Left ventricle myocardium superior (tissue), 1 donor: Measurements from ENCODE around the gene PRKAG2. TPM values are rescaled to one million over a fixed set of nuclear protein-coding genes. Genes with fewer than 3 reads are reported as not detected.

ENCODE experiments used
- ATAC-seq: fragments of 200-7000 bp; cut with Tn5 transposase; one replicate; pipeline ENCODE4 v1.9.1; 2020; ENCODE audit warnings: mild to moderate bottlenecking, moderate library complexity
- DNase-seq: peaks from one replicate; pipeline ENCODE4 v3.0.0-alpha.2; 2020
- intact Hi-C: fragments of 100-400 bp; cut with micrococcal nuclease; formaldehyde crosslinking; loops from one replicate; pipeline ENCODE4 v1.11.0; 2022
- total RNA-seq: library from RNA; stranded (reverse); fragmentation: NEBNext Ultra II Directional; extraction: Animal tissue kit (Norgen Biotek cat#: 25700); gene quantifications from one replicate; pipeline ENCODE4 v1.2.1, GENCODE V29; 2021
- donor health status: DM: no; HTN: yes; CAD: no; lungs with severe emphysema.

Gene PRKAG2
- total RNA-seq, 1 donor from 2014 or later: 113 TPM

DNA sequence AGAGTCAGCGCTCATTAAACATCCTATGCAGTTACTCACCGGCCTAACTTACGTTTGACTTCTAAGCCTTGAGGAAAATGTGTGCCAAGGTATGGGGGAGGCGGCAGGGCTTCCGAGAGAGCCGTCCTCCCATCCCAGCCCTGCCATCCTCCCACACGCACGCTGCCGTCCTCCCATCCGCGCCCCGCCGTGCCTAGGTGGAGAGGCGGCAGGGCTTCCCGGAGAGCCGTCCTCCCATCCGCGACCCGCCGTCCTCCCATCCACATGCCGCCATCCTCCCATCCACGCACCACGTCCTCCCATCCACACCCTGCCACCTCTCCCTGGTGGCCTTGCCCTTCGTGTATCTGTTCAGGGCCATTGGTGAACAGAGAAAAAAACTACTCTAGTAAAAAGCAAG lies 162.7 kb downstream of the PRKAG2 start:
- DNase-seq (no peak), ATAC-seq (no peak)
- intact Hi-C loops: no loop called here

DNA sequence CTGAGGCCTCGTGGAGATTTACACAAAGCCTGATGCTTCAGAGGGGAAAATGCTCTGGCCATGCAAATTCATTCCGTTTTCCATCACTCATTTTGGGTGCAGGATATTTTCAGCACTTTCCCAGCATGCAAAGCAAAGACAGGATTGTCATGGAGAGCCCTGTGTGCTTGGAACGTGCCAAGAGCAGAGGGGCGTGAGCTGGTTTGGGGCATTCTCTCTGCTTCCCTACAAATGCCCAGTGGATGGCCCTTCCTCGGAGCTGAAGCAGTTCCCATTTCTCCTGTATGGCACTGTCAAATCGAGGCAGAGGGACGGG lies 164.1 kb downstream of the PRKAG2 start:
- DNase-seq (no peak), ATAC-seq (no peak)
- intact Hi-C loops: no loop called here

- DNase-seq (peak; percentile 80), ATAC-seq (peak; percentile 73)
- intact Hi-C loops: no loop called here
These were observed 164.8 kb downstream of the PRKAG2 start for GRCh38 chr7:151711906-151712809.

GRCh38 chr7:151711435-151711872 lies 165.5 kb downstream of the PRKAG2 start:
- ATAC-seq (no peak), DNase-seq (no peak)
- intact Hi-C loops: no loop called here

DNA sequence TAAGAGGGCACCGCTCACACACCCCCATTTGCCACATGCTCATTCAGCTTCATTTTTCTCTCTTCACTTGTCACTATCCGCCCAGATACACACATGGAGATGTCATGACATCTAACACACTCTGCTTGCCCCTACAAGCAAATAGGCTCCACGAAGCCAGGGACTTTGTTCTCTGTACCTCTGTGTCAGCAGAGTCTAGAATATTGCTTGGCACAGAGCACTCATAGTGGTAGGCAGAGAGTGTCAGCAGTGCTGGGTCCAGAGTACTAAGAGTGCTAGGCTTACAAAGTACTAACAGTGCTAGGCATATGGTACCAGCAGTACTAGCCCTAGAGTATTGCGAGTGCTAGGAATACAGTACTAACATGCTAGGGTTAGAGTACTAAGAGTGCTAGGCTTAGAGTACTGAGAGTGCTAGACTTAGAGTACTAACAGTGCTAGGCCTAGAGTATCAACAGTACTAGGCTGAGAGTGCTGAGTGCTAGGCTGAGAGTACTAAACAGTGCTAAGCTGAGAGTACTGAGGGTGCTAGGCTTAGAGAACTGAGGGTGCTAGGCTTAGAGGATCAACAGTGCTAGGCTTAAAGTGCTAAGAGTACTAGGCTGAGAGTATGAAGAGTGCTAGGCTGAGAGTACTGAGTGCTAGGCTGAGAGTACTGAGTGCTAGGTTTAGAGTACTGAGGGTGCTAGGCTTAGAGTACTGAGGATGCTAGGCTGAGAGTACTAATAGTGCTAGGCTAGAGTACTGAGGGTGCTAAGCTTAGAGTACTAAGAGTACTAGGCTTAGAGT lies 166.1 kb downstream of the PRKAG2 start:
- ATAC-seq (no peak), DNase-seq (no peak)
- intact Hi-C loops: no loop called here

DNA sequence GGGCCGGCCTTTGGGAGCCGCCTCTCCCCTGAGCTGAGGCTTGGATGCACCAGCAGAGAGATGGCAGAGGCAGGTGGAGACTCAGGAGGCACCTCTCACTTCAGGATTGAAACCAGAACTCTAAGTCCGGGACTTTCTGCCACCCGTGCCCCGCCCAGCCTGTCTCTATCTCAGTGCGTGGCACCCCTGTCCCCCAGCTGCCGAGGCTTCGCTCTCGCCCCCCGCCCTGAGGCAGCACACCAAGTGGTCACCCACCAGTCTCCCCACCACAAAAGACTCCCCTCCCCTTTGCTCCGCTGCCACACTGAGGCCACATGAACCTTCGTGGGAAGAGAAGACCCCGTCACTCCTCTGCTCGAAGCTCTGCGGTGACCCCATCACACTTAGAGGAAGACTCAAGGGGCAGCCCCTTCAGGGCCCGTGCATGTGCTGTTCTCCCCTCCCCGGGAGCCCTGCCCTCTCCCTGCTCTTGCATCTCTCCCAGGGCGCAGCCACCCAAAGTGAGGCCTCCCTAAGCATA lies 166.7 kb downstream of the PRKAG2 start:
- intact Hi-C loops: no loop called here
- DNase-seq: no peak
- ATAC-seq: no peak

DNA sequence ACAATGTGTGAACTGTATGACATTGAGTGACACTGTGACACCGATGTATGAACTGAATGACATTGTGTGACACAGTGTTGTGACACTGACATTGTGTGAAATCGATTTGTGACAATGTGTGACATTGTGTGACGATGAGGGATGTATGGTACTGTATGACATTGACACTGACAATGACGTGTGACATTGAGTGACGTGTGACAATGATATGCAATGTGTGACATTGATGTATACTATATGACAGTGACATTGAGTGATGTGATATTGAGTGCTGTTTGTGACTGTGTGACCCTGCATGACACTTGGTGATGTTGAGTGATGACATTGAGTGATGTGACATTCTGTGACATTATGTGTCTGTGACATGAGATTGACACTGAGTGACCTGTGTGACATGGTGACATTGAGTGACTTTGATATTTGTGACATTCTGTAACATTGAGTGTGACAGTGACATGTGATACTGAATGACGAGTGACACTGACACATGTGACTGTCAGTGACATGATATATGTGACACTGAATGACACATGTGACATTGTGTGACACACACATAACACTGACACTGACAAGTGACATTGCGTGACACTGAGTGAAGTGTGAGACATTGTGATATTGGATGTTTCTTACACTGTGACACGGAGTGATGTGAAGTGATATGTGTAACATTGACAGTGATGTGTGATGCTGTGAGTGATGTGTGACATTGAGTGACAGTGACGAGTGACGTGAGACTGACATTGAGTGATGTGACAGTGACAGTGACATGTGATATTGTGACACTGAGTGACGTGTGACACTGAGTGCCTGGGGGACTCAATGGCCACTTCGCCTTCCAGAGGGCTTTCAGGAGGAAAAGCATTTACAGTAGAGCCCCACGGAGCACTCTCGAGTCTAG lies 167.5 kb downstream of the PRKAG2 start:
- DNase-seq: no peak
- no peak for ATAC-seq
- intact Hi-C loops: no loop called here

GRCh38 chr7:151708610-151709009 lies 168.3 kb downstream of the PRKAG2 start:
- no peak for DNase-seq
- ATAC-seq: peak; percentile 41
- intact Hi-C loops: no loop called here

- DNase-seq (no peak), ATAC-seq (no peak)
- intact Hi-C loops: no loop called here
These were observed 169.2 kb downstream of the PRKAG2 start for GRCh38 chr7:151707757-151708156.

- intact Hi-C loops: no loop called here
- DNase-seq (no peak), ATAC-seq (no peak)
These were observed 169.8 kb downstream of the PRKAG2 start for GRCh38 chr7:151707105-151707469.

DNA sequence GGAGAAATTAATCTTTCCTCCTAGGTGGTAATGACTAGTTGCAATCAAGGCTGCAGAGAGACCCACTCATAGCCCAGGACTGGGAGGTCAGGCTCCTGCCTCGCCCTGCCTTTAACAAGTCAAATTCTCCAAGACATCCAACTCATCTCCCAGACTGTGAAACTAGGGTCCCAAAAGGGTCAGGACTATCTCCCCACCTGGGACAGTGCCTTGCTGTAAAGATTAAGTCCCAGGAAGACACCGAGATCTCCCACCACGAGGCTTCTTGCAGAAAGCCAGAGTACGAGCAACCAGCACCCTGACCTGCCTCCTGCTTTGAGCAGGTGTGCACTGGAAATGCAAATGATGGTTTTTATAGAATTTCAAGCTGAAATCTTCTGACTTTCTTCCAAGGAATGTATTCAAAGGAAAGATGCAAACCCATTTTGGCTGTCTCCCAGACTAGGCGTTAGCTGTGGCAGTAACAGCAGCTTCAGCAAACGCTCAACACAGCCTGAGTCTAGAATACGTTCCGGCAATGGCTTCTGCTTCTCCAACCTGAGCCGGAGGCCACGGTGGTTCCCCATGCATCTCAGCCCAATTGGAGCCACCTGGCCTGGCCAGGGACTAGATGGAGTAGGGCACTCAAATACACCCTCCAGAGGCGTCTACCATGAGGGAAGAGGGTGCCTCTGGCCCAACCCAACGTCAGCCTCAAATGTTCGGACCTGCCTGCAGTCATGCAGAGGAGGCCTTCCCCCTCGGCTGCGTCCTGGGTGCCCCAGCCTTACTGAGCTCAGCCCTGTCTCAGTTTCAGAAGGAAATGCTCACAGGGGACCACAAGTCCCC lies 170.4 kb downstream of the PRKAG2 start:
- ATAC-seq (no peak), DNase-seq (no peak)
- intact Hi-C loops: no loop called here

GRCh38 chr7:151705636-151706276 lies 171.2 kb downstream of the PRKAG2 start:
- no peak for DNase-seq
- ATAC-seq: peak; percentile 60
- intact Hi-C loops: no loop called here

DNA sequence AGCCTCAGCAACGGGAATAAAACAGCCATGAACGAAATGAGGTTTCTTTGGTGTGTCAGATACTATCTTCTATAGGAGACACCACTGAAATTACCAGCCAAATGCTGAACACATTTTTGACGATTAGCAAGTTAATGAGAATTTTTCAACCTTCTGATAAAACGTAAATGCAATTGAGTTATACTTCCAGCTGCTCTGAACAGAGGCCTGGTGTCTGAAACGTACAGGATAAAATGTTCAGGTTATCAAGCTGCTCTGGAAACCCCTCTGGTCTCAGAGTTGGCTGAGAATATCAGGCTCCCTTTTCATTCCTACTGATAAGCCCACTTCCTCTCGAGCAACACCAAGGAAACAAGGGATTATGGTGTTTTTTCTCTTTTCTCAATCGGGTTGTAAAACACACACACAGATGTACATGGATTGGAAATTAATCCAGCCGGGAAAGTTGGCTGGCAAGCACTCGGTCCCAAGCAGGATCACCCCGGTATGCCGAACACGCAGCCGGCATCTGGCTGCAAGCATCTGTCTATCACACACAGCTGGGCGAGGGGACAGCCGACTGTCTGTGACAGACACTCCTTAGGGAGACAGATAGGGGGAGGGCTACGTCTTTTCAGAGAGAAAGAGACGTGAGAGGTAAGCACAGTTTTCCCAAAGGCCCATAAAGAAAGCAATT lies 171.8 kb downstream of the PRKAG2 start:
- no peak for DNase-seq
- ATAC-seq: peak; percentile 18

DNA sequence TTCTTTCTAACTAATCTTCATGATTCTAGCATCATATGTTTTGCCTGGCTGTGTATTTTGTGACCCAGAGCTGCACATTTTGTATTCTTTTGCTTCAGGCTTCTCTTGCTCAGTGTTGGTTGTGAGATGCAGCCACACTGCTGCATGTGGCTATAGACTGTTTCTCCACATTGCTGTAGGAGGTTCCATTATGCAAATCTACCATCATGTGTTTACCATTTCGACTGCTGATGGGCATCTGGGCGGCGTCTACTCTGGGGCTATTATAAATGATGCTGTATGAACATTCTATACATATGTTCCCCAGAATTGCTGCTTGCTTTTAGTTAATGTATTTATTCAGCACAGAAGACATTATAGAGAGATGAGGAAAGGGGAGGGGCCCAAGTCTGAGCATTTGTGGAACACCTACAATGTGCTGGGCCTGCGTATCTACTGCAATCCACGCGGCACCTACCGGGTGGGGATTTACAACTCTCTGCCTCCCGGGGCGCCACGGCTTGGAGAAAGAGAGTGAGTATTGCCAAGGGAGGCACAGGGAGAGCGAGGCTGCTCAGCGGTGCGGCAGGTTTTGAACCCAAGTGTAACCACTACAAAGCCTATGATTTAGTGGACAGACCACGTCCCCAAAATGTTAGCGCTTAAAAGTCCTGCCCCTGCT lies 172.5 kb downstream of the PRKAG2 start:
- intact Hi-C loops: no loop called here
- no peak for DNase-seq
- ATAC-seq: no peak

More for the DNA sequence above, 171.8 kb downstream of the PRKAG2 start:
- intact Hi-C loops: no loop called here

- ATAC-seq (no peak), DNase-seq (no peak)
- intact Hi-C loops: no loop called here
These were observed 174.0 kb downstream of the PRKAG2 start for GRCh38 chr7:151702961-151703360.

GRCh38 chr7:151700586-151701165 lies 176.2 kb downstream of the PRKAG2 start:
- intact Hi-C loops: no loop called here
- no peak for DNase-seq
- no peak for ATAC-seq

- DNase-seq (peak; percentile 7), ATAC-seq (no peak)
- intact Hi-C loops: no loop called here
These were observed 177.0 kb downstream of the PRKAG2 start for GRCh38 chr7:151699928-151700319.
